Prostate gland (tissue), 2 donors: ENCODE data around the gene MELTF. TPM values are rescaled to one million over a fixed set of nuclear protein-coding genes. Genes with fewer than 3 reads are reported as not detected.

Experiments
- DNase-seq: peaks from one replicate; pipeline ENCODE4 v3.0.0-alpha.2; 2019; ENCODE audit warnings: low spot score
- H3K27ac ChIP-seq, 2 donors: fragments of 200-600 bp; sonication (generic); 2 replicates each; pipeline ENCODE4 v1.5.1; 2017 to 2019
- H3K27me3 ChIP-seq: fragments of 200-600 bp; sonication (generic); replicated peaks from 2 replicates; pipeline ENCODE4 v1.5.1; 2019; ENCODE audit not compliant: insufficient read depth
- H3K36me3 ChIP-seq, 2 donors: fragments of 200-600 bp; sonication (generic); 1 replicate in 1 of 2; 2 replicates in 1 of 2; pipeline versions ENCODE4 v1.5.1 to v1.8.1; 2017 to 2019
- H3K4me1 ChIP-seq: fragments of 200-600 bp; sonication (generic); replicated peaks from 2 replicates; pipeline ENCODE4 v1.5.1; 2019
- H3K4me3 ChIP-seq, 2 donors: fragments of 200-600 bp; sonication (generic); 2 replicates each; pipeline ENCODE4 v1.5.1; 2017 to 2019
- H3K9me3 ChIP-seq: fragments of 200-600 bp; sonication (generic); 2 replicates; pipeline ENCODE4 v1.5.1; 2017
- CTCF ChIP-seq, 4 experiments: fragments of 200-600 bp in 2 of 4; fragments of 450-650 bp in 2 of 4; sonication (generic) in 2 of 4; IDR thresholded peaks; 1 replicate in 3 of 4; 2 replicates in 1 of 4; pipeline ENCODE4 v1.5.1; 2016 to 2019; ENCODE audit warnings: antibody characterized with exemption in 4 of 4, mild to moderate bottlenecking in 2 of 4, moderate library complexity in 2 of 4
- POLR2A ChIP-seq: fragments of 450-650 bp; IDR thresholded peaks from one replicate; pipeline ENCODE4 v1.6.1; 2016; ENCODE audit warnings: antibody characterized with exemption, mild to moderate bottlenecking
- POLR2AphosphoS5 ChIP-seq: sonication (generic); formaldehyde crosslinking; IDR thresholded peaks from one replicate; pipeline ENCODE4 v1.6.1; 2017; ENCODE audit warnings: antibody characterized with exemption
- WGBS: methylation state at CpG from one replicate; pipeline ENCODE4 v1.1.5; 2018; 5-methylcytosine and 5-hydroxymethylcytosine counted together
- intact Hi-C: fragments of 100-400 bp; cut with DNase I; formaldehyde crosslinking; loops from one replicate; pipeline ENCODE4 v1.14.2; 2022
- total RNA-seq, 2 donors: library from RNA; depleted of rRNA; stranded (reverse); fragments of >200 nt; gene quantifications; one replicate each; pipeline ENCODE4 v1.1.0, GENCODE V29; 2016

MELTF gene
- total RNA-seq, 2 donors from 2014 or later: 6.9 to 9.0 TPM

DNA sequence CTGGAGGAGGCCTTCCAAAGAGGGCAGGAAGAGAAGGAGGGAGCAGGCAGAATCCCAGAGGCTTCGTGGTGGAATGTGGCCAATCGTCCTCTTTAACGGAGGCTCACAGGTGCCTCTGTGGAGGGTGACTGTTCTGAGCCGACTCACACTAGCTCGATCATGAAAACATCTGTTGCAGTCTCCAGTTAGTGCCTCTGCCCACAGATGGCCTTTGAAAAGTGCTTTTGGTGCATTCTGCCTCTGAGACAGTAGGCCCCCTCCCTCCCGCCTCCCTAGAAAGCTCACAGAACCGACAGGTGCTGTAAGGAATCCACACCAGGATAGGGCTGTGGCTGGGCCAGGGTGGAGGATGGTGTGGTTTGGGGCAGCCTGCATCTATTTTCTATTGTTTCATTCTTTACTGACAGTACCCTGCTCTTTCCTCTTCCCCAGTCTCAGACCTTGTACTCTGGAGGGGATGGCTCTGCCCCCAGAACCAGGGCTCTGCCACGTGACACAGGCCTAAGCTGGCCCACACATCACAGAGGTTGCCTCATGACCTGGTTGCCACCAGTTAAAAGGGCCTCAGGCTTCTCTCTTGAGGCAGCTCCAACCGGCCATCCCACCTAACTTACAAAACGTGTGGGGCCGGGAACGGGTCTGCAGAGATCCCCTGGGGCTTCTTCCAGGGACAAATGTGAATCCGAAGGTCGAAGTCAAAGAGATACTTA is 33.8 kb downstream of the MELTF start:
- DNase-seq: no peak
- WGBS: 74% methylated on average over 14 of the region's 14 CpGs
- H3K4me1 ChIP-seq: no peaks in the 10 kb centered on the region
- no peaks in the 10 kb centered on the region for H3K9me3 ChIP-seq
- no peak for TF ChIP-seq POLR2A
- TF ChIP-seq POLR2AphosphoS5: no peak
- no peak for TF ChIP-seq CTCF (IDR thresholded peaks at IDR 0.05)
- H3K27ac ChIP-seq: peak overlapping the region; percentile 60 to 62
- H3K27me3 ChIP-seq: no peaks in the 10 kb centered on the region
- no peaks in the 10 kb centered on the region for H3K36me3 ChIP-seq
- H3K4me3 ChIP-seq: no peak overlapping the region
- intact Hi-C loops: no loop called here

DNA sequence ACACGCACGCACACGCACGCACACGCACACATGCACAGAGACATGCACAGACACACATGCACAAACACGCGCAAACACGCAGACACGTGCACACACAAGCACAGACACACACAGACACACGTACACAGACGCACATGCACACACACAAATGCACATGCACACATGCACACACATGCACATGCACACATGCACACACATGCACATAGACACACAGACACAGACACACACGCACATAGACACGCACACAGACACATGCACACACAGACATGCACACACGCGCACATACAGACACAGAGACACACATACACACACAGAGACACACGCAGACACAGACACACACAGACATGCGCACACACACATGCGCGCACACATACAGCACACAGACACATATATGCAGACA is 34.6 kb downstream of the MELTF start:
- intact Hi-C loops: no loop called here
- no peaks in the 10 kb centered on the region for H3K9me3 ChIP-seq
- no peak for DNase-seq
- no peak overlapping the region for H3K27ac ChIP-seq
- H3K4me3 ChIP-seq: no peak overlapping the region
- H3K27me3 ChIP-seq: no peaks in the 10 kb centered on the region
- H3K4me1 ChIP-seq: no peaks in the 10 kb centered on the region
- no peaks in the 10 kb centered on the region for H3K36me3 ChIP-seq
- TF ChIP-seq CTCF (IDR thresholded peaks at IDR 0.05) (no peak), POLR2AphosphoS5 (no peak), POLR2A (no peak)
- WGBS: 93% methylated on average over 19 of the region's 19 CpGs

- Histone ChIP-seq H3K27ac (no peak overlapping the region), H3K9me3 (no peaks in the 10 kb centered on the region), H3K4me3 (no peak overlapping the region), H3K36me3 (no peaks in the 10 kb centered on the region), H3K4me1 (no peaks in the 10 kb centered on the region), H3K27me3 (no peaks in the 10 kb centered on the region)
- 78% methylated on average over 16 of the region's 16 CpGs for WGBS
- intact Hi-C loops: no loop called here
- DNase-seq: no peak
- TF ChIP-seq CTCF (IDR thresholded peaks at IDR 0.05) (no peak), POLR2AphosphoS5 (no peak), POLR2A (no peak)
Measured at GRCh38 chr3:196994056-196994455, 35.6 kb downstream of the MELTF start.

DNA sequence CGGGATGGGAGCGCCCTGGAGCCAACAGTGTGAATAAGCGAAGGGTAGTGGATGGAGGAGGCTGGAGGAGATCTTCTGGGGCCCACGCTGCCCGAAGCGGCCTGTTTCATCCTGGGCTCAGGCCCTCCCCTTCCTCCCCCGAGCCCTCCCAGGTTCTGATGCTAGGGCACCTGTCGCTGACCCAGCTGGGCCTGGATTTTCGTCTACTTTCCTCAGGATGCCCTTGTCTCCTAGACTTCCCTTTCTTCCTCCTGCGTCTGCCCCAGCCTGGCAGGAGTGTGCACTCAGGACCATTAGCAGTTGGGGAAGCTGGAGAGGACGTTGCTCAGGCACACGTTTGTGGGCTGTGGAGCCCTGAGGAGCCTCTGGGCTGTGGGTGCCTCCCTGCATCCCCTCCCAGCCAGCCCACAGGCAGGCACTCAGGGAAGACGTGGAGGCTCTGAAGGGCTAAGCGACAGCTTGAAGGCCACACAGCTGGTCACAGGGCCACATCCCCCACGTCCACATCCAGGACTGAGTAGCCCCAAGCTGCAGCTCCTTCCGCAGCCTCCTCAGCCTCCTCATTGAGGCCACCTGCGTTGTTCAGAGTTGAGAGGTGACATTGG is 37.1 kb downstream of the MELTF start:
- DNase-seq: no peak
- H3K27ac ChIP-seq: no peak overlapping the region
- H3K4me1 ChIP-seq: no peaks in the 10 kb centered on the region
- H3K27me3 ChIP-seq: no peaks in the 10 kb centered on the region
- intact Hi-C loops: no loop called here
- H3K9me3 ChIP-seq: no peaks in the 10 kb centered on the region
- WGBS: 95% methylated on average over 17 of the region's 17 CpGs
- TF ChIP-seq POLR2A (no peak), POLR2AphosphoS5 (no peak), CTCF (IDR thresholded peaks at IDR 0.05) (no peak)
- H3K36me3 ChIP-seq: no peaks in the 10 kb centered on the region
- no peak overlapping the region for H3K4me3 ChIP-seq
